OCI-M2 (cell line): ENCODE results near the gene SDK1.

Experiments
- DNase-seq: peaks from one replicate; lab custom pipeline; 2025; ENCODE audit not compliant: unreplicated experiment; lab: John Stamatoyannopoulos, UW

SDK1 gene

DNA sequence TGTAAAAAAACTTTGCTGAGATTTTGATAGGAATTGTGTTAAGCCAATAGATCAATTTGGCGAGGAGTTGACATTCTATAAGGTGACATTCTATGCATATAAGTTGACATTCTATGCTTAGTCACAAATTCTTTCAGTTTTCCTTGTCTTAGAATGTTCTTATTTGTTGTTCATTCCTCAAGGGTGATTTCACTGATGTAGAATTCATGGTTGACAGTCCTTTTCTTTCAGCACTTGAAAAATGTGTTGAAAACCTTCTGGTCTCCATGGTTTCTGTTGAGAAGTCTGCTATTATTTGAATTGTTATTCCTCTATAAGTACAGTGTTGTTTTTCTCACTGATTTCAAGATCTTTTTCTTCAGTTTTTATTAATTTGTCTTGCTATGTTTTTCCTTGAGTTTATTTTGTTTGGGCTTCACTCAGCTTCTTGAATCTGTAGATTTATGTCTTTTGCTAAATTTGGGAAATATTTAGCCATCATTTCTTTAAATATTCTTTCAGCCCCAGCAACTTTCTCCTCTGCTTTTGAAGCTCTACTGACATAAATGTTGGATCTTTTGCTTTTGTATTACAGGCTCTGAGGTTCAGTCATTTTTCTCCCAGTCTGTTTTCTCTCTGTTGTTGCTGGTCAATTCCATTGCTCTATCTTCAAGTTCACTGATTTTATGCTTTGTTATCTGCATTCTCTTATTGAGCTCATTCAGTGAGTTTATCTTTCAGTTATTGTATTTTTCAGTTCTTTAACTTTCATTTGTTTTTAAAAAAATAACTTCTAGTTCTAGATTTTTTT is 154.9 kb downstream of the SDK1 start:
- DNase-seq: no peak

DNA sequence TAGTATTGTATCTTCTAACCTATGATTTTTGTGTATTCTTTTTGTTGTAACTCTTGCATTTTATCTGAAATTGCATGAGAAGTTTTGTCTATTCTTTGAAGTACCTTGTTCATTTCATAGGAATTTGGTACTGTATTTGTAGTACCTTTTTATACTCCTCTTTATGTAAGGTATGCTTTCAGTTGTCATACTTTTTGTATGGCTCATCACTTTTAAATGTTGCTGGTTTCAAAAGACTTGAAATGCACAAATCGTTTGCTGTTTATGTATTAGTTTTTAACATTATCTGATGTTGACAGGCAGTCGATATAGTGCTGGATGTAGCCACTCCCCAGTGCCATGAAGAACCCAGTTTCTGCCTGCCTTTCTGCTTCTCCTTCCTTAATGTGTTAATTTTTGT is 158.1 kb downstream of the SDK1 start:
- no peak for DNase-seq

DNA sequence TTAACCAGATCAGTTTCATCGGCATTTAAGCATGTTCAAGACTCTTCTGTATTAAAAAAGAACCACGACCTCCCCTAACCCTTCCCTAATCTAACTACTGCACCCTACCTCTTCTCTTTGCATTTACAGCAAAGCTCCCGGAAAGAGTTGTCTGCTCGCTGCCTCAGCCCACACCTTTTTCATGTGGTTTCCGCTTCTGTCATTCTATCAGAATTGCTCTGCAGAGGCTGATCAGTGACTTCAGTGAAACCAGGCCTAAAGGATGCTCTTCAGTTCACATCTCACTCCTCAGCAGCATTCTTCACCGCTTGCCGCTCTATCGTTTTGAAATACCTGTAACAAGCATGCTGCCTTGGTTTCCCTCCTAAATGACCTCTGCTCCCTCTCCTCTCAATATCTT is 160.9 kb downstream of the SDK1 start:
- DNase-seq: no peak

DNA sequence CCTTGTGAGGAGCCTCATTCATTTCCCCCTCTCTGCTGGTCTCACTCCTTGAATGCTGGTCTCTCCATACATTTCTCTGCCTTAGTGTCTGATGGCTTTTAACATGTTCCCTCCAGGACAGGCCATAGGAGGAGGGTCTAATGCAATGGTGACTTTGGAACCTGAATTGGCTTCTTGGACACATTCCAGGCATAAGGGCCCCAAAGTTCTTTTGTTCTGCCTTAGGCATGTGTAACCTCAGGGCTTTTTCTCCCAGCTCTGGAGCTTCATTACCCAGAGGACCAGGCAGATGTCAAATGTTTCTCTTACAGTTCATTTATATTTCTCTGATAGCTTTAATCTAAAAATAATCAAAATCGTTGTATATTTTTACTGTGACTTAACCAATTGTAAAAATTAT is 162.6 kb downstream of the SDK1 start:
- DNase-seq: no peak

DNA sequence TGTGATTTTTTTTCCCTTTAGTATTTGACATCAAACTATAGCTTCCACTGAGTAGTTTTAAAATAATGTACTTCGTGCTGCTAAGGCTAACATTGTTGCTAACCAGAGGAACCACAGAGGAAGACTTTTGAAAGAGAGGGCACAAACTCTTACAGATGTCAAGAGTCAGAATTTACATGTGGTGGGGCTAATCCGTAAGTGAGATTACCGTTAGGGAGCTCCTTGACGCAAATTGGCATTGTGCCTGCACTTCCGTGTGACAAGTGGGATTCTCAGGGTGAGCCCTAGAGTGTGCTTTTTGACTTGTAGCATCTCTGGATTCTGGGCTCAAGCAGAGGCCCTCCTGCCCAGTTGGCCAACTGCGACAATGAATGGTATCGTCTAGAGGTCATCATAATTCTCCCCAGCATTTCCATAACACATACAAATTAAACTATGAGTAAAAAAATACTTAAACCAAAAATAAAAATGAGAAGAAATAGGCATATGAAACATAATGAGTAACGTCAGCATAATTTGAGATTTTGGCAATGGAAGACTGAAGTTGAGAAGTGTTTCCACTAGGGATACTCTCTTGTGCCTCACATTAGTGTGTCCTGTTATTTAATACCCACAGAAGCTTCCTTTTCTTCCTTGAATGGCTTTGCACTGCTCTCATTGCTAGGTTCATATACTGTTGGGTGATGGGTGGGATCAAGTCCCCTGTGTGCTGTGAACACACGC is 164.0 kb downstream of the SDK1 start:
- DNase-seq: no peak

DNA sequence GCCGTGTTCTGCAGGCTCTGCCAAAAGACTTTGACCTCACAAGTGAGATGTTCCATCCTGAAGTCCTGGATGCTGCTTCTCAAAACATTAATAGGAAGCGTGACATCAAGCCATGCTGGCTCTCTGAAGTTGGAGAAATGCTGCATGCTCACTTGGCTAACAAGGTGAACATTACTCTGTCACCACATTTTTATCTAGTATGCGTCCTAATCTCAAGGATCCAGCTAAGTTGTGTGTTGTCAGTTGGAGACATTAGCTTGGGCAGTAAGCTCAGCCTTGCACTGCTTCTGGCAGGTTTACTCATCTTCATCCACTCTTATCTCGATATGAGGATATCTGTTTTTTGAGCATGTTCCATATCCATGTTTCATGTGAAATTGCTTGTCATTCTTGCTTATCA is 165.2 kb downstream of the SDK1 start:
- DNase-seq: no peak

DNA sequence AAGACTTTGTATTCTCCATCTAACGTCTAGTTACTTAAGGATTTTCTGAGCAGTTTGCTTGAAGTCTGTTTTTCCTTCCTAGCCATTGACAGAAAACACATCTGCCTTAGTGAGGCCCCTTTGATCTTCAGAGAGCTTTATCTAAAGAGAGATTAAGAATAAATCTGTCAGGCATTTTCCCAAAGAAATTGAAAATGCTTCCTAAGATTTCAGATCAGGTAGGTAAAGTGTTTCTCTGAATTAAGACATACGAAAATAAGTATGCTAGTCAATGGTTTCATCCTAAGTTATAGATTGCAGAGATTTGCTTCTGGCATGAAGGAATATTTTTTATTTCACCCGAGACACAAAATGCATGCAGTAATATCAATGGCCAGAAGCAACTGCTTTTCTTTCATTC is 168.6 kb downstream of the SDK1 start:
- no peak for DNase-seq

DNA sequence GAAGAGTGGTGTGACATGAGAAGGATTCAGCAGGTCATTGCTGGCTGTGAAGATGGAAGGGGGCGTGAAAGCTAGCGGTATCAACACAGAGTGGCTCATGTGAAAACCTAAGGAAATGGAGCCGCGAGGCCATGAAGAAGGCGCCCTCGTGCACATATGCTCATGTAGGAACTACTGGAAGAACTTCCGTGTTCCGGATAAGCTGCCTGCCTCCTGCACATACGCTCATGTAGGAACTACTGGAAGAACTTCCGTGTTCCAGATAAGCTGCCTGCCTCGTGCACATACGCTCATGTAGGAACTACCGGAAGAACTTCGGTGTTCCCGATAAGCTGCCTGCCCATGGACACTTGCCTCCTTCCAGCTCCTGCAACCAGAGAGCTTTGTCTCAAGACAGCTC is 179.1 kb downstream of the SDK1 start:
- DNase-seq: no peak

DNA sequence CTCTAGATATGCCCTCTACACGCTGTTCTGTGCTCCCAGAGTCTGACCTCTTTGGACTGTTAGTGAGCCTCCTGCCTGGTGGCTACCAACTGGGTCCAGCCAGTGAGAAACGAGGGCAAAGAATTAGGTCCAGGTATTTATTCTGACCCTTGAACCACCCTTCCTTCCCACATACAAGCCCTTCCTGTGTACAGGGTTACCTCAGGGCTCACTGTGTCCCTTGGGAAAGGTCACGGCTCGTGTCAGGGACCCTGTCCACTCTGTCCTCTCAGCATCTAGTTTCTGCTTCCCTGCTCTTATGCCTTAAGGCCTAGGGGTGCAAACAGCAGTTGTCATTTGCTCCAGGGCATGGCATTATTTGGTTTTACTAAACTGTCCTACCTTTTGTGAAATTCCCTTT is 180.4 kb downstream of the SDK1 start:
- no peak for DNase-seq

DNA sequence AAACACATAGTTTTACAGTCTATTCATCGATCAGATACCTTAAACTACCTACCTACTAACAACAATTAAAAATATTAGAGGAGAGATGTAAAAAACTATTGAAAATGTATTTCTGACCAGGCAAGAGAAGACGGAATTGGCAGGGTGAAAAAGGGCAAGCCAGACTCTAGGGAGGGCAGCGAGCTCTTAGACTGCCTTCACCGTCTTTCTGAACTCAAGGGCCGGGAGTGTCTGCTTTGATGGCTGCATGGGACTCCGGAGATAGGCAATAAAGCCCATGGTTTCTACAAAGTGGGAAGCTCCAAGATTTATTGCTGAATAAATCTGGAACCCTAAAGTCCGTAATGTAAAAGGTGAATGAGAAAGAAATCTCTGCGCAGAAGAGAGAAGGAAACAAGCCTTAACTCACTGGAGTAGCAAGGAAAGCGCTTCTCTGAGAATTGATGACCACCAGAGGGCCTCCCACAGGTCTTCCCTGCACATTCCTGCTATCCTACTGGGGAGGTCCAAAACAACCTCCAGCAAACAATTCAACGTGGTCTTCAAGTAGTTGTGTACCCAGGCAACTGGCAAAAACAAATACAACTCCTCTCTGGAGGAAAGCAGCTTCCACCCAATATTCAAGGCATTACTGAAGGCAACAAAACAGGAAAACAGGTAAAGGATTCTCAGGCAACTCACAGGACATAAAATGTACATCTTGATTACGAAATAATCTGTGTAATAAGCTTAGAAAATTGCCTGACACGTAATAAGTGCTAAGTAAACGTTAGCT is 181.3 kb downstream of the SDK1 start:
- DNase-seq: no peak

DNA sequence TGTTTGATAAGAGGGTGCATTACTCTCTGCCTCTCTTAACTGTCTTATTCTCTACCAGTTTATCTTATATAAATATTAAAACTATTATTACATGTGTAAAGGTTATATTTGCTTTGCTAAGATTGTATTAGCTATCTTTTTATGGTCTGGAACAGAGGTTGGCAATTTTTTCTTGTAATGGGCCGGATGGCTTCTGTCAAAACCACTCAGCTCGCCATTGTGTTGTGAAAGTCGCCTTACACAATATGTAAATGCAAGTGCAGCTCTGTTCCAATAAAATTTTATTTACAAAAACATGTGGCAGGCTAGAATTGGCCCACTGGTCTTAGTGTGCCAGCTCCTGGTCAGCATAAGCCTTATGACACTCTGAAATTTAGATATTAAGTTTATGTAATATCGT is 185.8 kb downstream of the SDK1 start:
- DNase-seq: no peak

DNA sequence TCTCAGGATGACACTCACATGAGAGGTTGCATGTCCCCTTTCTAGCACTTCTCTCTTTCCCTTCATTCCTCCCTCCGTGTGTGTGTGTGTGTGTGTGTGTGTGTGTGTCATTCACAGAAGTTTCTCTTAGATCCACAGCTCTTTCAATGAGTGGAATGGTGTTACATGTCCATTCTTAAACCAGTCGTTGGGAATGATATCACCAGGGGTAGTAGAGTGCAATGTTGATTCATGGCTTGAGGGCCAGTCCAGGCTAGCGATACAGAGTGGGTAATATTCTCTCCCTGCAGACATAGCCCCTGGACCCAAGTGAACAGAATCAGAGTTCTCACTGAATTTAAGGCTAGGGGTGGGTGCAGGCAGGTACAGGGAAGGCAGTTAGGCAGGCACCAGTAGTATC is 187.8 kb downstream of the SDK1 start:
- DNase-seq: no peak

DNA sequence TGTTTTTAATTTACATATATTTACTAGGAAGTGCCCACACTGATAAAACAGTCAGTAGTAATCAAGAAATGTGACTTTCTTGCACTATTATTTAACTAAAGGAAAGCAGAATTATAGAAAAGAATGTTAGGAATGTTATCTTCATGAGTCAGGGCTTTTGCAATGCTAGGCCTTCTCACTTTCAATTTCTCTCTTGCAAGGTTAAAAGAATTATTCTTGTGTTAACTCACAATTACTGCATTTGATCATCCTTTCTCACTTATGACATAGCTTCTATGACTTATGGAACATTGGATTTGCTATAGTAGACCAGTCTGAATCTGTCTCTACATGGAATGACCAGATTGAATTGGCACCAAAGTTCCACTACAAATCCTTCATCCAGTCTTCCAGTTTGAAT is 192.4 kb downstream of the SDK1 start:
- DNase-seq: no peak

DNA sequence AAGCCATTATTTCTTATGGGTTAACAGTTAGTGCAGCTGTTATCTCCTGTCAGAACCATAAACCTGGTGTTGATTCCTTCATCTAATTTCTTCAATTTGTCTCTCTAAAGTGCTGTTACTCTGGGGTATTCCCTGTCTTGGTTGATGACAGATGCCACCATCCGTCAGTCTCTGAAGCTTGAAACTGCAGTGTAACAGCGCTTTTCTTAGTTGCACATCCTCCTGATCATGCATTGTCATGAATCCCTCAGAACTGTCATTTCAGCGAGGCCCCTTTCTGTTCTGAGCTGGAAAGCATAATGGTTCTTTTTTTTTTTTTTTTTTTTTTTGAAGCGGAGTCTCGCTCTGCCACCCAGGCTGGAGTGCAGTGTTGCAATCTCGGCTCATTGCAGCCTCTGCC is 193.9 kb downstream of the SDK1 start:
- DNase-seq: no peak

DNA sequence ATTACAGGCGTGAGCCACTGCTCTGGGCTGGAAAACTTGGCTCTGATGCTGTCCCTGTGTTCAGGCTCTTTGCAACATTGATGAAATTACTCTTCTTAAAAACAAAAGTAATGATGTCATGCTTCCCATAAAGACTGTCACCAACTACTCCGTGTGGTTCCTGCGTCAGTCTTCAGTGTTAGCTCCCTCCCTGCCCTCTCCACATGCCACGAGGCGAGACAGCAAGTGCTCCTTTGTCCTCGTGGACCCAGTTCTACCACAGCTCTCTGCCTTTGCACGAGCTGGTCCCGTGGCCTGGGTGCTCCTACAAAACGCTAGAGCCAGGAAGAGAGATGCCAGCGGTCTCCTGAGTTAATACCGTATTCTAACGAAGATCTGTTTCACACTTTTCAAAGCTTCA is 194.5 kb downstream of the SDK1 start:
- DNase-seq: no peak

DNA sequence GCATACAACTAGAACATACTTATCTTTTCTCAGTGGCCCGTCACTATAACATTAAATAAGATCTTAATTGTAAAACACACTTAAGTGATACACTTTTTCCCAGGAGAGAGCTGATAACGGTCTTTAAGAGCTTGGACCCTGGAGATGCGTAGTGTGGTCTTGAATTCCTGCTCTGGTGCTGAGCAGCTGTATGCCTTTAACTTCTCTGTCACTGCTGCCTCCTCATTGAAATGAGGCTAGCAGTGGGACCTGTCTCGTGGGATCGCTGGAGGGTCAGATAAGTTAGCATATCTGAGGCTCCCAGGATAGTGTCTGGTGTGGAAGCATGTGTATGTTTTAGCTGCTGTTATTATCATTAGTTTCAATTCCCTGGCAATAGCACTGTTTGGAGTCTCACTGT is 194.9 kb downstream of the SDK1 start:
- no peak for DNase-seq

DNA sequence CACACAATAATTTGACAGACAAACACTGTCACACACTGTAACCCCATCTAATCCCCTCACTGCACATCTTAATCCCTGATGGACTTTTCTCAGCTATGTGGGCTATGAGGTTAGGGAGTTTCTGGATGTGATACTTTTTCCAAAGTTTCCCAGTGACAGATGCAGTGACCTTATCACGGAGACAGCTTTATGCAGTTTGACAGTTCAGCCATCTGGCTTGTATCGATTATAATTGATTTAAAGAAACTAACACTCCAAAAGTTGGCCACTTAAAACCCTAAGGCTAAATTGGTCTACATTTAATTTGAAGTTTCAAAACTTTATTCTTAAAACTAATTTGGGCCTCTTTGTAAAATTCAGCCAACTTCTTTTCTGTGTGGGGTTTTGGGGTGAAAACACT is 196.7 kb downstream of the SDK1 start:
- DNase-seq: no peak

DNA sequence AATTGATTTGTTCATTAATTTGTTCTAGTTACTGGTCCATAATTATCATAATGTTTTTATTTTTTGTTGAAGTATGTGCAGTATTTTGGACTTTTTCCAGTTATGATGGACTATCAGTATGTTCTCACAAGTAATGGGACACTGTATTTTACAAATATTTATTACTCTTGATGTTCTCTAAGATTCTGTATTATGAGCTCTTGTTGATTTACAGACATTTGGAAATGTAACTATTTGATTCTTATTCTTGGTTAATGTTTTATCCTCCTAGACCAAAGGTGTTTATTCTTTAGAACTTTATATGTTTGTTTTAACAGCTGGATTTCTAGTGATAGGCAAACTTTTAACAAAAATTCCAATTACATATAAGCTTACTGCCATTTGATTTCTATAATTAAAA is 200.6 kb downstream of the SDK1 start:
- no peak for DNase-seq

DNA sequence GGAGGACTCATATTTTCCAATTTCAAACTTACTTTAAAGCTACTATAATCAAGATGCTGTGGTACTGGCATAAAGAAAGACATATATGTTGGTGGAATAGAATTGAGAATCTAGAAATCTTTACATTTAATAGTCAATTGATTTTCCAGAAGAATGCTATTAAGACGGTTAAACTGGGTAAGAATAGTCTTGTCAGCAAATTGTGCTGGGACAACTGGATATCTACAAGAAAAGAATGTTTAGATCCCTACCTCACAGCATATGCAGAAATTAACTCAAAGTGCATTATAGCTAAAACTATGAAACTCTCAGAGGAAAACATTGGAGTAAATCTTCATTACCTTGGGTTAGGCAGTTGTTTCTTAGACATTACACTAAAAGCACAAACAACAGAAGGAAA is 203.3 kb downstream of the SDK1 start:
- DNase-seq: no peak

DNA sequence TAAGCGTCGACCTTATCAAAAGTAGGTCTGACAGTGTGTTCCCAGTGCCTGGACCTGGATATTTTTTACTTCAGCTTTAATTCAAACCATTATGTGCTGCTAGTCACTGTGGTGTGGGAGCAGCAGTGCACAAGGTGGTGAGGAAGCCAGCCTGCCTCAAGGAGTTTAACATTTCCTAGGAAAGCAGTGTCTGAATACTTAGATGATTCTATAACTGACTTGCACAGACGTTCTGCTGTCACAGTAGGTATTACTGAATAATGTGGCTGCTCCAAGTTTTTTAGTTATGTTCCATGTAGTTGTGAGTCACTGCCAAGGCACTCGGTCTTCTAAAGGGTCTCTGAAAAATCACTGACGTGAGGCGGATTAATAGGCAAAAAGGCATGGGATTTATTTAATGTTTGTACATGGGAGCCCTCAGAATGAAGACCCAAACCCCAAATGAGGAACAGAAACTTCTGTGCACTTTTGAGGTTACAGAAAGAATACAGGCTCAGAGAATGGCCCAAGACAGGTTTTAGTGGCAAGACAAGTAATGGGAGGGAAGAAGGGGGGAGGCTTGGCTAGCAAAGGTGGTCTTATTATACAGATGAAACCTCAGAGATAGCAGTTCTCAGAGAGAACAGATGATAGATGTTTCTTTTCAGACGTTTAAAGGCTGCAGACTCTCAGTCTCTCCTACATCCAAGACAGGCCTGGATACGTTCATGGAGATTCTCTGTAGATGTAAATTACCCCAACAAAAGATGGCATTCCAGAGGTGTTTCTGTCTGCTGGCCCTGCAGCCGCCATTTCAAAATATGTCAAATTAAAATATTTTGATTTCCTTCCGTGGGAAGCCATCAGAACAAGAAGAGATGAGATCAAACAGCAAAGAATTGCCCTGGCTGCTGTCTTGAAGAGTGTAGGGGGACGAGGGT is 209.3 kb downstream of the SDK1 start:
- DNase-seq: no peak

DNA sequence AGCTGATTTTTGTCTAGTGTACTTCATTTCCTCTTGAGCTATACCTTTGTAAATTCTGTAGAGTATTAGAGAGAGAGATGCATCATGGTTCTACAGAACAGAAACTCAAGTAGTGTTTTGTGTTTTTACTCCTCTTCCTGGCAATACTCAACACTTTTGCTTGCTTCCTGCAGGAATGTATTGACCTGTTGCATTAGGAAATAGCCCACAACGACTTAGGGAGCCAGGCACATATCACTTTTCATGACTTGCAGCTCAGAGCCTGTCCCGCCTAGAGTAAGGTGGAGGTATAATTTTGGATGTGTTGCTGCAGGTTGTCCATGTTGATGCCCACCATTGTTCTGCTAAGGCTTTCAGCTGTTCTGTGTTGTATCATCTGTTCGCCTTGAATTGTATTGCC is 216.3 kb downstream of the SDK1 start:
- no peak for DNase-seq
